H1 (cell line): ENCODE results near the gene OSTC. TPM values are rescaled to one million over a fixed set of nuclear protein-coding genes. Genes with fewer than 3 reads are reported as not detected.

Source experiments
- BACH1 ChIP-seq: IDR thresholded peaks from 2 replicates; pipeline ENCODE4 v1.6.1; 2012; ENCODE audit warnings: low read length, improper control_type of control experiment
- KDM5A ChIP-seq: fragments of 200-600 bp; IDR thresholded peaks from 2 replicates; pipeline ENCODE4 v1.7.1; 2012; ENCODE audit warnings: mild to moderate bottlenecking, low read length, inconsistent platforms, mixed read lengths
- polyA plus RNA-seq, 7 experiments: library from polyadenylated mRNA; depleted of rRNA in 3 of 7; stranded (reverse) in 5 of 7; unstranded in 2 of 7; fragments of >200 nt in 5 of 7; fragments of 200-250 nt in 2 of 7; gene quantifications; 1 replicate in 5 of 7; 2 replicates in 1 of 7; 4 replicates in 1 of 7; pipeline versions ENCODE4 v1.2.1 to v1.2.3, GENCODE V29; 2011 to 2013; ENCODE audit warnings: missing spikeins in 2 of 7, mixed read lengths in 2 of 7
- total RNA-seq: library from RNA; stranded (reverse); fragmentation: NEBNext Ultra II Directional; extraction: Animal tissue kit (Norgen Biotek cat#: 25700); gene quantifications from 2 replicates; pipeline ENCODE4 v1.2.1, GENCODE V29; 2021

The OSTC gene
- total and polyA plus RNA-seq, 2 of the 8 experiments (the other 6 are each of a cell fraction or from before 2014, with no cell fraction given) = 165 to 176 TPM

- no peak for TF ChIP-seq BACH1
- TF ChIP-seq KDM5A = no peak
Observed at GRCh38 chr4:108690738-108691137, 40.3 kb downstream of the OSTC start (continued).
